Measurements from ENCODE around the gene MIF. TPM values are rescaled to one million over a fixed set of nuclear protein-coding genes. Genes with fewer than 3 reads are reported as not detected.

The MIF gene
- 1,081 and 1,189 TPM in 2 replicates for total RNA-seq (2014; rRNA removed; shearing (Covaris generic); ENCODE audit: low replicate concordance)

- H3K79me2 ChIP-seq (ENCODE audit: low read length), result peaks cover 17% of the 10 kb centered on the region
- peak; percentile 99 for DNase-seq
- H3K36me3 ChIP-seq (ENCODE audit: insufficient read depth, low read length), result peaks cover 27% of the 10 kb centered on the region
- peak within 1 kb of the TSS; percentile 98 for H3K4me2 ChIP-seq (ENCODE audit: low read depth, low read length, poor library complexity, severe bottlenecking)
- no peaks in the 10 kb centered on the region for H3K9me3 ChIP-seq (ENCODE audit: low read length)
- H2AFZ ChIP-seq (ENCODE audit: low read length), result peak within 1 kb of the TSS; percentile 60
- H4K20me1 ChIP-seq (ENCODE audit: insufficient read depth, low read depth, low read length), result peaks cover 19% of the 10 kb centered on the region
- H3K9ac ChIP-seq (ENCODE audit: low read length), result peak within 1 kb of the TSS; percentile 96
- peaks cover 26% of the 10 kb centered on the region for H3K4me1 ChIP-seq (ENCODE audit: low read length)
- peak within 1 kb of the TSS; percentile 75 for H3K4me3 ChIP-seq (ENCODE audit: low read length)
- H3K27me3 ChIP-seq (ENCODE audit: low read length), result no peaks in the 10 kb centered on the region
- H3K9me2 ChIP-seq (replicated peaks; ENCODE audit: insufficient read depth, low read length), result no peaks in the 10 kb centered on the region
- peak within 1 kb of the TSS; percentile 85 for H3K27ac ChIP-seq (ENCODE audit: low read length)
Measured at GRCh38 chr22:23893945-23894709, at the start of gene MIF. Gene MIF (plus strand): TSS chr22:23894383. CDS start chr22:23894475, 92 bp downstream.

GRCh38 chr22:23844739-23845202 lies 49.4 kb upstream of the MIF start:
- H3K9me3 ChIP-seq (ENCODE audit: low read length), result no peaks in the 10 kb centered on the region
- H3K79me2 ChIP-seq (ENCODE audit: low read length), result no peaks in the 10 kb centered on the region
- H3K27ac ChIP-seq (ENCODE audit: low read length), result no peak overlapping the region
- H3K4me1 ChIP-seq (ENCODE audit: low read length), result peaks cover 61% of the 10 kb centered on the region
- no peak overlapping the region for H2AFZ ChIP-seq (ENCODE audit: low read length)
- no peaks in the 10 kb centered on the region for H4K20me1 ChIP-seq (ENCODE audit: insufficient read depth, low read depth, low read length)
- H3K4me2 ChIP-seq (ENCODE audit: low read depth, low read length, poor library complexity, severe bottlenecking), result peak overlapping the region; percentile 35
- DNase-seq, result no peak
- H3K27me3 ChIP-seq (ENCODE audit: low read length), result no peaks in the 10 kb centered on the region
- H3K36me3 ChIP-seq (ENCODE audit: insufficient read depth, low read length), result no peaks in the 10 kb centered on the region
- peak overlapping the region; percentile 22; the same call in 1 of the 2 replicates for H3K9ac ChIP-seq (ENCODE audit: low read length)
- H3K4me3 ChIP-seq (ENCODE audit: low read length), result no peak overlapping the region
- H3K9me2 ChIP-seq (replicated peaks; ENCODE audit: insufficient read depth, low read length), result no peaks in the 10 kb centered on the region

- H3K4me1 ChIP-seq (ENCODE audit: low read length), result peaks cover 67% of the 10 kb centered on the region
- no peaks in the 10 kb centered on the region for H4K20me1 ChIP-seq (ENCODE audit: insufficient read depth, low read depth, low read length)
- H3K4me2 ChIP-seq (ENCODE audit: low read depth, low read length, poor library complexity, severe bottlenecking), result no peak overlapping the region
- H3K9ac ChIP-seq (ENCODE audit: low read length), result no peak overlapping the region
- DNase-seq, result peak; percentile 37
- no peak overlapping the region for H3K4me3 ChIP-seq (ENCODE audit: low read length)
- H3K27ac ChIP-seq (ENCODE audit: low read length), result no peak overlapping the region
- no peaks in the 10 kb centered on the region for H3K27me3 ChIP-seq (ENCODE audit: low read length)
- H3K9me2 ChIP-seq (replicated peaks; ENCODE audit: insufficient read depth, low read length), result no peaks in the 10 kb centered on the region
- no peaks in the 10 kb centered on the region for H3K79me2 ChIP-seq (ENCODE audit: low read length)
- H2AFZ ChIP-seq (ENCODE audit: low read length), result no peak overlapping the region
- H3K36me3 ChIP-seq (ENCODE audit: insufficient read depth, low read length), result no peaks in the 10 kb centered on the region
- H3K9me3 ChIP-seq (ENCODE audit: low read length), result no peaks in the 10 kb centered on the region
Measured at GRCh38 chr22:23845265-23846080, 48.7 kb upstream of the MIF start.

- Histone ChIP-seq H3K79me2 (ENCODE audit: low read length) (no peaks in the 10 kb centered on the region), H3K9me2 (replicated peaks; ENCODE audit: insufficient read depth, low read length) (no peaks in the 10 kb centered on the region), H3K36me3 (ENCODE audit: insufficient read depth, low read length) (no peaks in the 10 kb centered on the region), H3K4me2 (ENCODE audit: low read depth, low read length, poor library complexity, severe bottlenecking) (no peak overlapping the region), H3K27ac (ENCODE audit: low read length) (peak overlapping the region; percentile 96; the same call in 1 of the 2 replicates), H3K4me3 (ENCODE audit: low read length) (no peak overlapping the region), H2AFZ (ENCODE audit: low read length) (no peak overlapping the region), H3K9ac (ENCODE audit: low read length) (peak overlapping the region; percentile 69; the same call in 1 of the 2 replicates), H3K9me3 (ENCODE audit: low read length) (no peaks in the 10 kb centered on the region), H4K20me1 (ENCODE audit: insufficient read depth, low read depth, low read length) (no peaks in the 10 kb centered on the region), H3K4me1 (ENCODE audit: low read length) (peaks cover 73% of the 10 kb centered on the region), H3K27me3 (ENCODE audit: low read length) (no peaks in the 10 kb centered on the region)
- DNase-seq, result peak; percentile 36
Measured at GRCh38 chr22:23846081-23846469, 48.1 kb upstream of the MIF start.

- Histone ChIP-seq H4K20me1 (ENCODE audit: insufficient read depth, low read depth, low read length) (no peaks in the 10 kb centered on the region), H3K9me3 (ENCODE audit: low read length) (no peaks in the 10 kb centered on the region), H3K36me3 (ENCODE audit: insufficient read depth, low read length) (no peaks in the 10 kb centered on the region), H3K4me3 (ENCODE audit: low read length) (peak overlapping the region; percentile 46; the same call in 1 of the 2 replicates), H3K9me2 (replicated peaks; ENCODE audit: insufficient read depth, low read length) (no peaks in the 10 kb centered on the region), H3K27me3 (ENCODE audit: low read length) (no peaks in the 10 kb centered on the region), H3K79me2 (ENCODE audit: low read length) (no peaks in the 10 kb centered on the region), H3K4me2 (ENCODE audit: low read depth, low read length, poor library complexity, severe bottlenecking) (peak overlapping the region; percentile 64), H3K27ac (ENCODE audit: low read length) (peak overlapping the region; percentile 96), H2AFZ (ENCODE audit: low read length) (no peak overlapping the region), H3K4me1 (ENCODE audit: low read length) (peaks cover 79% of the 10 kb centered on the region), H3K9ac (ENCODE audit: low read length) (peak overlapping the region; percentile 69)
- no peak for DNase-seq
Measured at GRCh38 chr22:23847310-23847920, 46.8 kb upstream of the MIF start.

- no peaks in the 10 kb centered on the region for H3K36me3 ChIP-seq (ENCODE audit: insufficient read depth, low read length)
- peaks cover 75% of the 10 kb centered on the region for H3K4me1 ChIP-seq (ENCODE audit: low read length)
- peak overlapping the region; percentile 64 for H3K4me2 ChIP-seq (ENCODE audit: low read depth, low read length, poor library complexity, severe bottlenecking)
- no peaks in the 10 kb centered on the region for H3K27me3 ChIP-seq (ENCODE audit: low read length)
- H3K9me3 ChIP-seq (ENCODE audit: low read length), result no peaks in the 10 kb centered on the region
- H4K20me1 ChIP-seq (ENCODE audit: insufficient read depth, low read depth, low read length), result no peaks in the 10 kb centered on the region
- H3K27ac ChIP-seq (ENCODE audit: low read length), result peak overlapping the region; percentile 96
- H3K79me2 ChIP-seq (ENCODE audit: low read length), result no peaks in the 10 kb centered on the region
- H3K9me2 ChIP-seq (replicated peaks; ENCODE audit: insufficient read depth, low read length), result no peaks in the 10 kb centered on the region
- DNase-seq, result peak; percentile 95
- H3K9ac ChIP-seq (ENCODE audit: low read length), result peak overlapping the region; percentile 75
- H2AFZ ChIP-seq (ENCODE audit: low read length), result no peak overlapping the region
- H3K4me3 ChIP-seq (ENCODE audit: low read length), result peak overlapping the region; percentile 46; the same call in 1 of the 2 replicates
Measured at GRCh38 chr22:23847991-23848864, 46.0 kb upstream of the MIF start.

All from Karpas-422 (cell line).